Hepatocyte (in vitro differentiated cells): ENCODE data around the gene FIBCD1. TPM values are rescaled to one million over a fixed set of nuclear protein-coding genes. Genes with fewer than 3 reads are reported as not detected.
"Not testable (repeated sequence)": the region's sequence is repeated elsewhere in the genome, so short reads cannot be mapped to it uniquely, and the experiment has no call there.

Source experiments
- DNase-seq: peaks from one replicate; pipeline ENCODE4 v3.0.0-alpha.2; 2016; ENCODE audit warnings: low spot score
- H2AFZ ChIP-seq: fragments of 200-600 bp; sonication (generic); 2 replicates; pipeline ENCODE4 v1.6.0; 2016; ENCODE audit warnings: antibody characterized with exemption, mild to moderate bottlenecking
- H3K27ac ChIP-seq: fragments of 200-600 bp; sonication (generic); 2 replicates; pipeline ENCODE4 v1.5.1; 2016; ENCODE audit warnings: mild to moderate bottlenecking
- H3K27me3 ChIP-seq: fragments of 200-600 bp; sonication (generic); 2 replicates; pipeline ENCODE4 v1.6.1; 2016
- H3K36me3 ChIP-seq: fragments of 200-600 bp; sonication (generic); replicated peaks from 2 replicates; pipeline ENCODE4 v1.5.1; 2016; ENCODE audit warnings: low read depth; ENCODE audit not compliant: insufficient read depth
- H3K4me1 ChIP-seq: fragments of 200-600 bp; sonication (generic); 2 replicates; pipeline ENCODE4 v1.5.1; 2016; ENCODE audit warnings: mild to moderate bottlenecking, moderate library complexity; ENCODE audit not compliant: insufficient read depth
- H3K4me2 ChIP-seq: fragments of 200-600 bp; sonication (generic); 2 replicates; pipeline ENCODE4 v1.6.0; 2016
- H3K4me3 ChIP-seq: fragments of 200-600 bp; sonication (generic); 2 replicates; pipeline ENCODE4 v1.5.1; 2016; ENCODE audit warnings: mild to moderate bottlenecking
- H3K79me2 ChIP-seq: fragments of 200-600 bp; sonication (generic); 2 replicates; pipeline ENCODE4 v1.6.0; 2017; ENCODE audit warnings: mild to moderate bottlenecking
- H3K9me2 ChIP-seq: fragments of 200-600 bp; sonication (generic); replicated peaks from 2 replicates; pipeline ENCODE4 v1.6.0; 2017; ENCODE audit warnings: mild to moderate bottlenecking; ENCODE audit not compliant: insufficient read depth
- H3K9me3 ChIP-seq: fragments of 200-600 bp; sonication (generic); 2 replicates; pipeline ENCODE4 v1.5.1; 2016; ENCODE audit warnings: low read depth, mild to moderate bottlenecking
- H4K20me1 ChIP-seq: fragments of 200-600 bp; sonication (generic); 2 replicates; pipeline ENCODE4 v1.6.0; 2016; ENCODE audit warnings: mild to moderate bottlenecking; ENCODE audit not compliant: insufficient read depth, poor library complexity, severe bottlenecking
- CTCF ChIP-seq: fragments of 200-600 bp; sonication (generic); IDR thresholded peaks from 2 replicates; pipeline ENCODE4 v1.5.1; 2016; ENCODE audit warnings: antibody characterized with exemption, mild to moderate bottlenecking; ENCODE audit not compliant: poor library complexity
- EZH2 ChIP-seq: fragments of 200-600 bp; sonication (generic); IDR thresholded peaks from 2 replicates; pipeline ENCODE4 v1.6.1; 2016; ENCODE audit warnings: antibody characterized with exemption, mild to moderate bottlenecking, borderline replicate concordance
- EZH2phosphoT487 ChIP-seq: fragments of 200-600 bp; sonication (generic); IDR thresholded peaks from one replicate; pipeline ENCODE4 v1.6.1; 2018; ENCODE audit warnings: antibody characterized with exemption, mild to moderate bottlenecking, low read depth, moderate library complexity; ENCODE audit not compliant: unreplicated experiment, severe bottlenecking
- WGBS: methylation state at CpG from one replicate; pipeline ENCODE4 v1.1.6; 2016; ENCODE audit warnings: low lambda C conversion rate; ENCODE audit errors: missing lambda C conversion rate; 5-methylcytosine and 5-hydroxymethylcytosine counted together
- polyA plus RNA-seq: library from polyadenylated mRNA; unstranded; fragments of >200 nt; fragmentation: Nextera tagmentation; extraction: Ambion mirVana; gene quantifications from 2 replicates; pipeline ENCODE4 v1.2.1, GENCODE V29; 2016
- total RNA-seq: library from RNA; depleted of rRNA; stranded (reverse); fragments of >200 nt; gene quantifications from 2 replicates; pipeline ENCODE4 v1.2.3, GENCODE V29; 2014

FIBCD1 gene
- total and polyA plus RNA-seq, 2 experiments from 2014 or later: 0.33 TPM; not detected in 1

- TF ChIP-seq EZH2: no peak
- no peak for TF ChIP-seq EZH2phosphoT487
- no peak for TF ChIP-seq CTCF
- no peak overlapping the region for H2AFZ ChIP-seq
- H3K9me2 ChIP-seq: no peaks in the 10 kb centered on the region
- H3K4me2 ChIP-seq: no peak overlapping the region
- H3K27ac ChIP-seq: no peak overlapping the region
- H3K4me3 ChIP-seq: no peak overlapping the region
- no peaks in the 10 kb centered on the region for H3K9me3 ChIP-seq
- H4K20me1 ChIP-seq: no peaks in the 10 kb centered on the region
- H3K27me3 ChIP-seq: no peaks in the 10 kb centered on the region
- H3K79me2 ChIP-seq: no peaks in the 10 kb centered on the region
- H3K36me3 ChIP-seq: no peaks in the 10 kb centered on the region
- WGBS: 64% methylated on average over 18 of the region's 18 CpGs
- no peaks in the 10 kb centered on the region for H3K4me1 ChIP-seq
- DNase-seq: no peak
These were observed 17.0 kb upstream of the FIBCD1 start for GRCh38 chr9:130955947-130956621.

- H3K9me3 ChIP-seq, H3K4me3 ChIP-seq, H3K27me3 ChIP-seq, DNase-seq, H3K4me1 ChIP-seq, H3K27ac ChIP-seq, H3K9me2 ChIP-seq, H3K79me2 ChIP-seq, H3K4me2 ChIP-seq, H2AFZ ChIP-seq, H4K20me1 ChIP-seq, H3K36me3 ChIP-seq: not testable (repeated sequence)
- 93% methylated on average over 2 of the region's 2 CpGs for WGBS
These were observed 15.9 kb upstream of the FIBCD1 start for GRCh38 chr9:130954925-130955324.

- Histone ChIP-seq H2AFZ (no peak overlapping the region), H3K36me3 (no peaks in the 10 kb centered on the region), H3K27ac (no peak overlapping the region), H4K20me1 (no peaks in the 10 kb centered on the region), H3K9me3 (no peaks in the 10 kb centered on the region), H3K9me2 (no peaks in the 10 kb centered on the region), H3K4me1 (no peaks in the 10 kb centered on the region), H3K4me2 (no peak overlapping the region), H3K79me2 (no peaks in the 10 kb centered on the region), H3K27me3 (no peaks in the 10 kb centered on the region), H3K4me3 (no peak overlapping the region)
- WGBS: 100% methylated on average over 1 of the region's 1 CpG
- DNase-seq: no peak
- TF ChIP-seq EZH2: no peak
These were observed 15.3 kb upstream of the FIBCD1 start for GRCh38 chr9:130954317-130954716.

GRCh38 chr9:130952065-130952762 is 13.2 kb upstream of the FIBCD1 start:
- no peak for DNase-seq
- Histone ChIP-seq H3K4me1 (no peaks in the 10 kb centered on the region), H4K20me1 (no peaks in the 10 kb centered on the region), H3K4me2 (no peak overlapping the region), H3K36me3 (no peaks in the 10 kb centered on the region), H3K79me2 (no peaks in the 10 kb centered on the region), H2AFZ (no peak overlapping the region), H3K4me3 (no peak overlapping the region), H3K9me3 (no peaks in the 10 kb centered on the region), H3K27me3 (no peaks in the 10 kb centered on the region), H3K27ac (no peak overlapping the region), H3K9me2 (no peaks in the 10 kb centered on the region)
- WGBS: 79% methylated on average over 6 of the region's 6 CpGs
- TF ChIP-seq CTCF (no peak), EZH2 (no peak), EZH2phosphoT487 (no peak)
